ENCODE measurements around the gene ZBTB8OS.
"Not testable (repeated sequence)": the region's sequence is repeated elsewhere in the genome, so short reads cannot be mapped to it uniquely, and the experiment has no call there.

The ZBTB8OS gene

DNA sequence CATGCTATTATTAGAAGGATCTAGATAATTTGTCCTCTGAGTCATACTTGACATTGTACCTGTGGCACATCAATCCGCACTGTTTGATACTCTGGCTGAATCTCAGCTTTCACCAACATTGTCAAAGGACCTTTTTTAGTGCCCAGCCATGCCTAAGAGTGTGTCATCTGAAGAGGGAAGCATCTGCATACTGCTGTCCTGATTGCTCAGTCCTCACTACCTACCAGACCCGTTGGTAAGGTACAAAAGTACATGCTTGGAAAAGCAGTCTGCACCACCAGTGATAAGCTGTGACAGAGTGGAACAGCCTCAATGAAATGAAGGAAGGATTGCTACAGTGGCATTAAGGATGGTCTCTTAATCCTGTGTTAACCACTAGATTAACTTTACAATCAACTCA, 35.1 kb upstream of the ZBTB8OS start:
- TF ChIP-seq, protein P1, sequence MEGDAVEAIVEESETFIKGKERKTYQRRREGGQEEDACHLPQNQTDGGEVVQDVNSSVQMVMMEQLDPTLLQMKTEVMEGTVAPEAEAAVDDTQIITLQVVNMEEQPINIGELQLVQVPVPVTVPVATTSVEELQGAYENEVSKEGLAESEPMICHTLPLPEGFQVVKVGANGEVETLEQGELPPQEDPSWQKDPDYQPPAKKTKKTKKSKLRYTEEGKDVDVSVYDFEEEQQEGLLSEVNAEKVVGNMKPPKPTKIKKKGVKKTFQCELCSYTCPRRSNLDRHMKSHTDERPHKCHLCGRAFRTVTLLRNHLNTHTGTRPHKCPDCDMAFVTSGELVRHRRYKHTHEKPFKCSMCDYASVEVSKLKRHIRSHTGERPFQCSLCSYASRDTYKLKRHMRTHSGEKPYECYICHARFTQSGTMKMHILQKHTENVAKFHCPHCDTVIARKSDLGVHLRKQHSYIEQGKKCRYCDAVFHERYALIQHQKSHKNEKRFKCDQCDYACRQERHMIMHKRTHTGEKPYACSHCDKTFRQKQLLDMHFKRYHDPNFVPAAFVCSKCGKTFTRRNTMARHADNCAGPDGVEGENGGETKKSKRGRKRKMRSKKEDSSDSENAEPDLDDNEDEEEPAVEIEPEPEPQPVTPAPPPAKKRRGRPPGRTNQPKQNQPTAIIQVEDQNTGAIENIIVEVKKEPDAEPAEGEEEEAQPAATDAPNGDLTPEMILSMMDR (IDR thresholded peaks at IDR 0.05; ENCODE audit: low read depth, low read length, missing control alignments) = no peak
- Histone ChIP-seq H3K27ac (no peak overlapping the region), H3K27me3 (replicated peaks) (no peaks in the 10 kb centered on the region), H3K4me3 (ENCODE audit: low read depth, low read length) (no peak overlapping the region), H3K36me3 (replicated peaks) (peaks cover 45% of the 10 kb centered on the region)
- DNase-seq = no peak
- in situ Hi-C loops (cut with HindIII; ENCODE audit: low pct_ligation_motif_present, low sequenced_read_pairs) = no loop called here

GRCh38 chr1:32684167-32684811, 33.9 kb upstream of the ZBTB8OS start:
- no peak for DNase-seq
- no peaks in the 10 kb centered on the region for H3K27me3 ChIP-seq (replicated peaks)
- peaks cover 49% of the 10 kb centered on the region for H3K36me3 ChIP-seq (replicated peaks)
- no peak overlapping the region for H3K4me3 ChIP-seq (ENCODE audit: low read depth, low read length)
- no peak overlapping the region for H3K27ac ChIP-seq
- TF ChIP-seq, protein P1 (IDR thresholded peaks at IDR 0.05; ENCODE audit: low read depth, low read length, missing control alignments) = no peak
- in situ Hi-C loops (cut with HindIII; ENCODE audit: low pct_ligation_motif_present, low sequenced_read_pairs) = no loop called here

DNA sequence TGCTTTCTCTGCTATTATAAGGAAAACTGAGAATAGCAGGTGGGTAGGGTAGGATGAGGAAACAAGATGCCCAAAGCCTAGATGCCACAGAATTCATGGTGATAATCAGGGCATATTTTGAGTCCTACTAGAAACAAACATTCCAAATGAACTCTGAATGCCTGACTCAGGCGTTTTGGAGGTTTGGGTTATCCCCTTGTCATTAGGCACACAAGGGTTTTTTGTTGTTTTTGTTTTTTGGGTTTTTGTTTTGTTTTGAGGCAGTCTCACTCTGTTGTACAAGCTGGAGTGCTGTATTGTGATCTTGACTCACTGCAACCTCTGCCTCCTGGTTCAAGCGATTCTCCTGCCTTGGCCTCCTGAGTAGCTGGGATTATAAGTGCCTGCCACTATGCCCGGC, 33.0 kb upstream of the ZBTB8OS start:
- no peak for DNase-seq
- H3K27me3 ChIP-seq (replicated peaks) = no peaks in the 10 kb centered on the region
- H3K4me3 ChIP-seq (ENCODE audit: low read depth, low read length) = no peak overlapping the region
- in situ Hi-C loops (cut with HindIII; ENCODE audit: low pct_ligation_motif_present, low sequenced_read_pairs) = no loop called here
- H3K27ac ChIP-seq = no peak overlapping the region
- TF ChIP-seq, protein P1 (IDR thresholded peaks at IDR 0.05; ENCODE audit: low read depth, low read length, missing control alignments) = no peak
- H3K36me3 ChIP-seq (replicated peaks) = peaks cover 55% of the 10 kb centered on the region

DNA sequence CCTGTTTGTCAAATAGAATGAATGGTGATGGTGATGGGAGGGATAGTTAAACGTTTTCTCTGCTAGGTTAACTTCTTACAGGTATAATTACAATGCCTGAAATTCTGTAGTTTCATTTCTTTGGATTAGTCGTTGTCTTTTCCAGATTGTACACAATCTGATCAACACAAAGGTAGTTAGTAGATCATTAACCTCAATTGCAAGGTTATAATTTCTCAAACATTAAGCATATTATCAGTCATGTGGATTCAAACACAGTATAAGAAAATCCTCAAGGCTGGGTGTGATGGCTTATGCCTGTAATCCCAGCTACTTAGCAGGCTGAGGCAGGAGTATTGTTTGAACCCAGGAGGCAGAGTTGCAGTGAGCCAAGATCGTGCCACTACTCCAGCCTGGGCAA, 31.6 kb upstream of the ZBTB8OS start:
- H3K4me3 ChIP-seq (ENCODE audit: low read depth, low read length) = no peak overlapping the region
- DNase-seq = no peak
- TF ChIP-seq, protein P1 (IDR thresholded peaks at IDR 0.05; ENCODE audit: low read depth, low read length, missing control alignments) = no peak
- H3K27ac ChIP-seq = no peak overlapping the region
- in situ Hi-C loops (cut with HindIII; ENCODE audit: low pct_ligation_motif_present, low sequenced_read_pairs) = no loop called here
- no peaks in the 10 kb centered on the region for H3K27me3 ChIP-seq (replicated peaks)
- peaks cover 64% of the 10 kb centered on the region for H3K36me3 ChIP-seq (replicated peaks)

GRCh38 chr1:32681509-32681908, 31.2 kb upstream of the ZBTB8OS start:
- in situ Hi-C loops (cut with HindIII; ENCODE audit: low pct_ligation_motif_present, low sequenced_read_pairs) = no loop called here
- peaks cover 60% of the 10 kb centered on the region for H3K36me3 ChIP-seq (replicated peaks)
- no peaks in the 10 kb centered on the region for H3K27me3 ChIP-seq (replicated peaks)
- DNase-seq = no peak
- TF ChIP-seq, protein P1 (IDR thresholded peaks at IDR 0.05; ENCODE audit: low read depth, low read length, missing control alignments) = no peak
- H3K27ac ChIP-seq = no peak overlapping the region
- no peak overlapping the region for H3K4me3 ChIP-seq (ENCODE audit: low read depth, low read length)

DNA sequence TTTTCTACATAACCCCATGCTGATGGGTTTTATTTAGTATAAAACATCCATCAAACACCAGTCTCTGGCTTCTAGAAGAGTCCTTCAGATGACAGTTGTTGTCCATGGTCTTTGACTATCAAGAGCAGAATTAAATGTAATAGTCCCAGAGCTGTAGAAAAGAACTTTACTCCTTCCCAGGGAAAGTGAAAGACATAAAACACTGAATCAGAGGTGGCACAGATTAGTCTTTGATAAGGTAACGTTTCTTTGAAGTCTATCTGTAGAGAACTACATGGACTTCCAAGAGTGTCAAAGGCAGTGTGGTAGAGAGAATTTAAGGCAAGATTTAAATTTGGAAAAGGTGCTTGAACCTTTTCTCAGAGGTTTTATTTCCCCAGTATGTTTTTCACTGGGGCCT, 30.3 kb upstream of the ZBTB8OS start:
- in situ Hi-C loops (cut with HindIII; ENCODE audit: low pct_ligation_motif_present, low sequenced_read_pairs) = no loop called here

GRCh38 chr1:32679993-32680392, 29.6 kb upstream of the ZBTB8OS start:
- H3K27me3 ChIP-seq (replicated peaks) = not testable (repeated sequence)

More for the DNA sequence above, 30.3 kb upstream of the ZBTB8OS start:
- no peak overlapping the region for H3K4me3 ChIP-seq (ENCODE audit: low read depth, low read length)
- H3K27me3 ChIP-seq (replicated peaks) = no peaks in the 10 kb centered on the region
- TF ChIP-seq, protein P1 (IDR thresholded peaks at IDR 0.05; ENCODE audit: low read depth, low read length, missing control alignments) = no peak
- peaks cover 57% of the 10 kb centered on the region for H3K36me3 ChIP-seq (replicated peaks)
- no peak for DNase-seq
- no peak overlapping the region for H3K27ac ChIP-seq

More at GRCh38 chr1:32679993-32680392, 29.6 kb upstream of the ZBTB8OS start:
- H3K4me3 ChIP-seq (ENCODE audit: low read depth, low read length); in situ Hi-C loops (cut with HindIII; ENCODE audit: low pct_ligation_motif_present, low sequenced_read_pairs); H3K27ac ChIP-seq; DNase-seq: not testable (repeated sequence)
- peaks cover 57% of the 10 kb centered on the region for H3K36me3 ChIP-seq (replicated peaks)

Data from brain microvascular endothelial cell (primary cell).